ENCODE data around the gene CCDC157.

GRCh38 chr22:30309951-30310741 lies 46.7 kb upstream of the CCDC157 start:
- TF ChIP-seq CTCF (conservative IDR thresholded peaks at IDR 0.05; ENCODE audit: low read depth, low read length) = no peak
- TF ChIP-seq CEBPB (IDR thresholded peaks at IDR 0.05; ENCODE audit: low read depth, low read length) = peak; percentile 58; the same call in 1 of the 2 replicates
- TF ChIP-seq MAZ (IDR thresholded peaks at IDR 0.05; ENCODE audit: borderline replicate concordance, low read depth, low read length) = no peak; the same call in 1 of the 2 replicates
- TF ChIP-seq BHLHE40 (IDR thresholded peaks at IDR 0.05; ENCODE audit: low read depth, low read length) = 0 out of 2 replicates have a peak, but pooled peaks have one; percentile 18
- TF ChIP-seq POLR2A (IDR thresholded peaks at IDR 0.05; ENCODE audit: low read depth, low read length) = no peak
- no peak for TF ChIP-seq USF2 (IDR thresholded peaks at IDR 0.05; ENCODE audit: low read depth, low read length)
- no peak for TF ChIP-seq SMC3 (IDR thresholded peaks at IDR 0.05; ENCODE audit: low read depth, low read length)
- no peak for TF ChIP-seq MAFK (IDR thresholded peaks at IDR 0.05; ENCODE audit: low read depth, low read length)
- no peak for TF ChIP-seq RAD21 (IDR thresholded peaks at IDR 0.05; ENCODE audit: low read length)
- no peak for TF ChIP-seq RFX5 (IDR thresholded peaks at IDR 0.05; ENCODE audit: low read depth, low read length)
- TF ChIP-seq ELK1 (IDR thresholded peaks at IDR 0.05; ENCODE audit: borderline replicate concordance, low read depth, low read length) = no peak

All from IMR-90 (cell line).